K562 (cell line): Measurements from ENCODE around the gene RUVBL2. TPM values are rescaled to one million over a fixed set of nuclear protein-coding genes. Genes with fewer than 3 reads are reported as not detected.

Experiments used
- ATF1 ChIP-seq, 2 experiments: fragments of 450-650 bp in 1 of 2; IDR thresholded peaks; 2 replicates each; pipeline ENCODE4 v1.6.1; 2016; ENCODE audit warnings: missing compliant biosample characterization in 1 of 2, missing genetic modification characterization in 1 of 2
- BRD9 ChIP-seq: fragments of 450-650 bp; IDR thresholded peaks from 2 replicates; pipeline ENCODE4 v1.6.1; 2018; ENCODE audit warnings: low read depth; ENCODE audit not compliant: partially characterized antibody
- CEBPB ChIP-seq: fragments of 450-650 bp; IDR thresholded peaks from 2 replicates; pipeline ENCODE4 v1.6.1; 2016; ENCODE audit warnings: missing genetic modification characterization, missing compliant biosample characterization
- CTBP1 ChIP-seq: fragments of 450-650 bp; IDR thresholded peaks from 2 replicates; pipeline ENCODE4 v1.6.1; 2016; ENCODE audit warnings: borderline replicate concordance
- ETV6 ChIP-seq, 3 experiments: fragments of 150-350 bp in 1 of 3; sonication (generic) in 1 of 3; formaldehyde crosslinking in 1 of 3; IDR thresholded peaks; 2 replicates each; pipeline versions ENCODE4 v1.6.1 to v1.8.0; 2014 to 2022; ENCODE audit warnings: borderline replicate concordance in 2 of 3, low read depth in 2 of 3, antibody characterized with exemption in 1 of 3, low read length in 1 of 3, mild to moderate bottlenecking in 1 of 3, missing genetic modification reagents in 1 of 3
- KLF13 ChIP-seq: fragments of 450-650 bp; IDR thresholded peaks from 2 replicates; pipeline ENCODE4 v1.6.1; 2016; ENCODE audit warnings: missing genetic modification characterization, low read depth, mild to moderate bottlenecking, missing compliant biosample characterization, moderate library complexity, borderline replicate concordance
- MBD2 ChIP-seq: sonication (generic); IDR thresholded peaks from 2 replicates; pipeline ENCODE4 v1.6.1; 2016; ENCODE audit warnings: low read depth, borderline replicate concordance
- NFIX ChIP-seq: fragments of 250-450 bp; sonication (Bioruptor Pico); IDR thresholded peaks from 2 replicates; pipeline ENCODE4 v1.4.0; 2020; ENCODE audit warnings: low read depth, mild to moderate bottlenecking, moderate library complexity
- NFXL1 ChIP-seq: fragments of 450-650 bp; formaldehyde crosslinking; IDR thresholded peaks from 2 replicates; pipeline ENCODE4 v1.4.0; 2021; ENCODE audit warnings: mild to moderate bottlenecking
- OTX1 ChIP-seq: fragments of 450-650 bp; formaldehyde crosslinking; IDR thresholded peaks from 2 replicates; pipeline ENCODE4 v1.4.0; 2022; ENCODE audit warnings: mild to moderate bottlenecking
- PRPF4 ChIP-seq: fragments of 200-400 bp; formaldehyde crosslinking; IDR thresholded peaks from one replicate; pipeline ENCODE4 v1.6.1; 2017; ENCODE audit warnings: low read length, low read depth, mild to moderate bottlenecking; ENCODE audit not compliant: insufficient read depth, poor library complexity, severe bottlenecking
- PTTG1 ChIP-seq: fragments of 450-650 bp; IDR thresholded peaks from 2 replicates; pipeline ENCODE4 v1.6.1; 2016; ENCODE audit warnings: low read depth, mild to moderate bottlenecking, missing genetic modification characterization, missing compliant biosample characterization
- RCOR1 ChIP-seq, 2 experiments: IDR thresholded peaks; 2 replicates each; pipeline ENCODE4 v1.6.1; 2012; ENCODE audit warnings: low read depth in 2 of 2, low read length in 2 of 2, borderline replicate concordance in 1 of 2, improper control_type of control experiment in 1 of 2
- RREB1 ChIP-seq: fragments of 250-450 bp; sonication (Bioruptor Pico); IDR thresholded peaks from 2 replicates; pipeline ENCODE4 v1.4.0; 2020
- STAG1 ChIP-seq: sonication (generic); formaldehyde crosslinking; IDR thresholded peaks from 2 replicates; pipeline ENCODE4 v1.5.0; 2020; ENCODE audit warnings: missing genetic modification reagents, borderline replicate concordance
- STAT6 ChIP-seq: sonication (generic); formaldehyde crosslinking; IDR thresholded peaks from 2 replicates; pipeline ENCODE4 v1.8.1; 2023; ENCODE audit warnings: mild to moderate bottlenecking, missing genetic modification reagents
- ZNF124 ChIP-seq: sonication (generic); formaldehyde crosslinking; IDR thresholded peaks from 2 replicates; pipeline ENCODE4 v1.8.1; 2022; ENCODE audit warnings: missing genetic modification reagents
- ZNF316 ChIP-seq: fragments of 450-650 bp; IDR thresholded peaks from 2 replicates; pipeline ENCODE4 v1.6.1; 2016
- ZNF551 ChIP-seq: fragments of 250-450 bp; sonication (Bioruptor Pico); IDR thresholded peaks from 2 replicates; pipeline ENCODE4 v1.5.0; 2021; ENCODE audit warnings: mild to moderate bottlenecking, moderate library complexity
- polyA plus RNA-seq, 8 experiments: library from polyadenylated mRNA; depleted of rRNA in 4 of 8; stranded (reverse) in 5 of 8; unstranded in 3 of 8; fragments of >200 nt; fragmentation: Nextera tagmentation in 2 of 8; fragmentation: Illumina TruSeq in 1 of 8; extraction: Ambion mirVana in 2 of 8; extraction: Trizol in 1 of 8; gene quantifications; 2 replicates each; pipeline versions ENCODE4 v1.2.1 to v1.2.3, GENCODE V29; 2011 to 2014; ENCODE audit warnings: inconsistent platforms in 1 of 8, missing spikeins in 1 of 8
- total RNA-seq, 7 experiments: library from RNA; depleted of rRNA in 6 of 7; stranded (reverse); fragments of >200 nt in 6 of 7; fragmentation: Illumina TruSeq in 2 of 7; extraction: Trizol in 2 of 7; gene quantifications; 2 replicates each; pipeline versions ENCODE4 v1.2.1 to v1.2.3, GENCODE V29; 2011 to 2021; ENCODE audit warnings: low replicate concordance in 1 of 7

Gene RUVBL2
- total and polyA plus RNA-seq, 9 of the 15 experiments (the other 6 are each of a cell fraction or from before 2014, with no cell fraction given): 71.4 to 453 (median 237) TPM

GRCh38 chr19:48963371-48964204, 30.1 kb upstream of the RUVBL2 start (continued):
- TF ChIP-seq PTTG1 (tag): peak; percentile 76
- TF ChIP-seq ZNF316: peak; percentile 99
- TF ChIP-seq ZNF124 (CRISPR knock-in tag): no peak
- no peak; the same call in 1 of the 2 replicates for TF ChIP-seq NFIX (CRISPR knock-in tag)
- TF ChIP-seq NFXL1 (CRISPR knock-in tag): no peak
- no peak for TF ChIP-seq STAT6 (CRISPR knock-in tag)
- no peak for TF ChIP-seq ATF1 (CRISPR knock-in tag; IDR thresholded peaks at IDR 0.05)
- peak; percentile 91 for TF ChIP-seq ATF1 (tag; IDR thresholded peaks at IDR 0.05)
- peak; percentile 69; the same call in 1 of the 2 replicates for TF ChIP-seq CTBP1
- no peak for TF ChIP-seq ZNF551 (CRISPR knock-in tag)
- no peak for TF ChIP-seq PRPF4
- peak; percentile 71 for TF ChIP-seq MBD2
- TF ChIP-seq STAG1 (CRISPR knock-in tag): no peak
- peak; percentile 93 for TF ChIP-seq BRD9
- TF ChIP-seq OTX1 (CRISPR knock-in tag): 0 out of 2 replicates have a peak, but pooled peaks have one; percentile 5
- 0 out of 2 replicates have a peak, but pooled peaks have one; percentile 20 for TF ChIP-seq RREB1 (CRISPR knock-in tag)
- no peak; a peak in 1 of 4 replicates for TF ChIP-seq RCOR1 (IDR thresholded peaks at IDR 0.05; ENCODE audit: borderline replicate concordance in 1 of 2, low read depth in 2 of 2, low read length in 2 of 2)
- TF ChIP-seq CEBPB (tag): no peak
- 0 out of 2 replicates have a peak, but pooled peaks have one; percentile 19 for TF ChIP-seq KLF13 (tag)
- TF ChIP-seq ETV6 (IDR thresholded peaks at IDR 0.05; ENCODE audit: borderline replicate concordance in 1 of 2, low read depth in 2 of 2, low read length in 1 of 2): no peak
- no peak for TF ChIP-seq ETV6 (CRISPR knock-in tag; IDR thresholded peaks at IDR 0.05; ENCODE audit: borderline replicate concordance)
